ENCODE measurements around the gene NKPD1.
"Not testable (repeated sequence)": the region's sequence is repeated elsewhere in the genome, so short reads cannot be mapped to it uniquely, and the experiment has no call there.

NKPD1 gene

DNA sequence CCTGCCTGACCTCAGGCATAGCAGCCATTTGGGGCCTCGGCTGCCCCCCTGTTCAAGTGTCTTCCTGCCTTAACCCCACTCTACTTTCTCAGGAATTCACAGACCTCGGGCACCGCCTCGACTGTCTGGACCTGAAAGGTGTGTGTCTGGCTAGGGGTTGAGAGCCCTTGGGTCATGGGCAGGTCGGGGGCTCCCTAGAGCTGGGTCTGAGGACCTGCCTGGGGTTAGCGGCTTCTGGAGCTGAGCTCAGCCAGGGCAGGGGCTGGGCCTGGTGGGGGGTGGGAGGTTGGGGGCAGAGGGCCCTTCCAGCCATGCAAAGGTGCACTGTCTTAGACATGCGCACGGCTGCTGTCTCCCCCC, 20.7 kb downstream of the NKPD1 start:
- DNase-seq (ENCODE audit: low spot score), result no peak

DNA sequence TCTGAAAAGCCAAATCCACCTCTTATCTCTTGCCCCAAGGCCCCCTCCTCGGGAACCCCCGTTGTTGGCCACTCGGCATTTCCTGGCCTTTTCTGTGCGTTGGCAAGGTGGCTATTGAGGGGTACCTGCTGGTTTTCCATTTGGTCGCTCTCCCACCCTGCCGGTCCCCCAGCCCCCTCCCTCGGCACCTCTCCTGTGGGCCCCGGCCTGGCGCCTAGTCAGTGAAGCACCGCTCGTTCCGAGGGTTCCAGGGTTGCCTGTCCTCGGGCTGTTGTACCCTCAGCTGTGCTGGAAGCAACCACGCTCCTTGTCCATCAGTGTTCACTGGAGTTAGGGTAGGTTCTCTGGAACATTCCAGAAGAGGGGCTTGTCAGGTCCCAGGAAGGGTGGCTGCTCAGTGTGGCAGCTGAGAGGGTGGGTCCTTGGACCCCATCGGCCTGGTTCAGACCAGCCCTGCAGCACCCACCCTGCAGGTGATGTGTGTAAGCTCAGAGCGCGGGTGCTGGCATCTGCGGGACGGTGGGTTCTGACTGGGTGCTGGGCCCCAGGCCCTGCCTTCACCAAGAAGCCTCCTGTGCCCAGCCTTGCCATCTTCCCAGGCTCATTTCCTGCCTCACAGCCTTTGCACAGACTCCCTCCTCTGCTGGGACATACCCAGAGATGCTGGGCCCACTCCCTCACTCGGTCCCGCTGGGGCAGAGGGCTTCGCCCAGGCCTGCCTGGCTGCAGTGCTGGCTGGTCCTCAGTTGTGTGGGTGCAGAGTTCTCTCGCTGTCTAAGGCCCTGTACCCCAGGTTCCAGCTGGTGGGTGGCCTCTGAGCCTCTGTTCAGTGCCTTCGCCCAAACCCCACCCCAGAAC, 21.3 kb downstream of the NKPD1 start:
- DNase-seq (ENCODE audit: low spot score), result no peak

DNA sequence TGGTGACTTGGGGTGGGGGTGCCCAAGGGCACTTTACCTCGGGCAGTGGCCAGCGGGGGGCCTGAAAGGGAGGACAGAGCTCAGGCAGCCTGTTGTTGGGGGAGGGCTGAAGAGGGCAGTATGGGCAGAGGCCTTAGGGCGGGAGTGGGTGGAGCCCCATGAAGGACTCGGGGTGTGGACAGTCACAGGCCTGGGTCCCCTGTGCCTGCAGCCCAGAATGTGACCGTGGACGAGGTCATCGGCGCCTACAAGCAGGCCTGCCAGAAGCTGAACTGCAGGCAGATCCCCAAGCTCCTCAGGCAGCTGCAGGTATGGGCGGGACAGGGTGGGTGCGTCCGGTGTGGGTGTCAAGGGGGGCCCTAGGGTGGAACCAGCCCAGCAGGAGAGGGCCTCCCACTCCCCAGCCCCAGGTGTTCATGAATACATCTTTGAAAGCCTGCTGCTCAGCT, 22.5 kb downstream of the NKPD1 start:
- no peak for DNase-seq (ENCODE audit: low spot score)

DNA sequence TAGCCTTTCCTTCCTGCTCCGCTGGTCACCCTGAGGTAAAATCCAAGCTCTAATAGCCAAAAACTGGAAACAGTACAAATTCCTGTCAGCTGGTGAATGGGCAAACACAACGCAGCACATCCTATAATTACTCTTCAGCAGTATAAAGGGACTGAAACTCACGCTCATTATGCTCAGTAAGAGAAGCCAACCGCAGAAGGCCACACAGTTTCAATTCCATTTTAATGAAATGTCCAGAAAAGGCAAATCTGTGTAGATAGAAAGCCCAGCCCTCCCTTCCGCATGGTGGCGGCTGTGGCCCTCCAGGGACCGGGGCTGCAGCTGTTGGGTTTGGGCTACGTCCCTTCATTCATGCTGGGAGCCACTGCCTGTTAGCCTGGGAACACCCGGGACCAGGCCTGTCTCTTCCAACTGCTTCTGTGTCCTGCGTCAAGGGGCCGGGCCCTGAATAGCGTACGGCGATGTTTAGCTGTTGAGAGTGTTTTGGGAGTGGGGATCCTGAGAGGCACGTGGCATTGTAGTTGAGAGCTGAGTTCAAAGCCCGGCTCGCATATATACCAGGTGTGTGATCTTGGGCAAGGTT, 23.5 kb downstream of the NKPD1 start:
- DNase-seq (ENCODE audit: low spot score), result no peak

DNA sequence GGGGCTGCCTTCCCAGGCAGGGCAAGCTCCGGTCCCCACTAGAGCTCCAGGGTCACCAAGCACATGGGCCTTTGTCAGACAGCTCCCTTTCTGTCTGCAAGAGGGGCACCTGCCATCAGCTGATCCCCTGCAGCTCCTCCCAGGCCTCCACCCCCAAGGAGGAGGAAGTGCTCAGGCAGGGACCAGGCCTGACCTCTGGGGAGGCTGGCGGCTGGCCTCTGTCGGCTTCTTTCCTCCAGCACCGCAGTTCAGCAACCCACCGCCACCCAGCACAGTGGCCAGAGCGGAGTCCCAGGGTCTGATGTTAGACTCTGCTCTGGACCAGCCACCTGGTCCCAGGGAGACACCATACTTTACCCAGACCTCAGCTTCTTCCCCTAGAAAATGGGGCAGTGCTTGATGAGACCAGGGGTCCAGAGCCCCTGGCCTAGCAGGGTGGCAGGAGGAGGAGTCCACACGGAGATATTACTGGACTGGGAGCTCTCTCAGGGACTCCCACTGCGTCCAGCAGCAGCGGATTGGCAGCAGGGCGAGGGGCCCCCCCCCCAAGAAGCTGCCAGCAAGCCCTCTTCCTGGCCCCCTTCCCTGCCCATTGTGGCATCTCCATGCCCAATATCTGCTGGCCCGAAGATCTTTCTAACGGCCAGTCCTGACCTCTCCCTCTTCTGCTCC, 24.1 kb downstream of the NKPD1 start:
- DNase-seq (ENCODE audit: low spot score), result no peak

DNA sequence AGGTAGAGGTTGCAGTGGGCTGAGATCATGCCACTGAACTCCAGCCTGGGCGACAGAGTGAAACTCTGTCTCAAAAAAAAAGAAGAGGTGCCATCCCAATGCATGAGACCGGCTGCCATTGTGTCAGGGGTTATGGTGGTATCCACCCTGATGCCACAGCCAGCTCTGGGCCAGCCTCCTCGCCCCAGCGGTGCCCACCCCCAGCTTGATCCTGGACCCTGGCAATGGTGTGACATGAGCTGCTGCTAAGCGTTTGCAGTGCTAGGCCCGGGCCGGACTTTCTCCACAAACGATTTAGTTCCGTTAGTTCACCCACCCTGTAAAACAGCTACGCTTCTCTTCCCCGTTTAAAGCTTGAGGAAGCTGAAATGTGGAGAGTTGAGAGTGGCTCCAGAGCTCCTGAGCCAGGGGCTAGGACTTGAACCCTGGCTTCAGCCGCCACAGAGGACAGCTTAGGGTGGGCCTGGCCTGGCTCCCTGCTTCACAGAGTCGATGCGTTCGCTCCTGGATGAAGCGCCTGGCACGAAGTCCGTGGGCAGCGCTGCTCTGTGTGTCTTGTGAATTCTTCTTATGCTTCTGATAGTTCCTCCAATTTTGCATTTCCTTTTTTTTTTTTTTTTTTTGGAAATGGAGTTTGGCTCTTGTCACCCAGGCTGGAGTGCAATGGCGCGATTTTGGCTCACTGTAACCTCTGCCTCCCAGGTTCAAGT, 25.5 kb downstream of the NKPD1 start:
- DNase-seq (ENCODE audit: low spot score), result no peak

DNA sequence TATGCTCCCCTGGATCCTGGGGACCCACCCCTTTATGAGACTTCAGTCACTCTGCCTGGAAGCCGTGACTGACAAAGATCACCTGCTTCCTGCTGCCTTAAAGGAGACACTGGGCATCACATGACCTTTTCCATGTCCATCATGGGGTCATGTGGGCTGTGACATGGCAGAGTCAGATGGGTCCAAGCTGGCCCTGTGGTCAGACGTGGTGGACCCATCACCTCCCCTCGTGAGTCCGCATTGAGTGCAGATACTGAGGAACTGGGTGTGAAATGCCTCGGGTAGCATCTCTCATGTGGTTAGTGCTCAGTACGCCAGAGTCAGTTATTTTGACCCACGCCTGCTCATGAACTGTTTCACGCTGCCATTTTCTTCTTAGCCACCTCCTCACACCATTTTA, 27.1 kb downstream of the NKPD1 start:
- DNase-seq (ENCODE audit: low spot score), result no peak

DNA sequence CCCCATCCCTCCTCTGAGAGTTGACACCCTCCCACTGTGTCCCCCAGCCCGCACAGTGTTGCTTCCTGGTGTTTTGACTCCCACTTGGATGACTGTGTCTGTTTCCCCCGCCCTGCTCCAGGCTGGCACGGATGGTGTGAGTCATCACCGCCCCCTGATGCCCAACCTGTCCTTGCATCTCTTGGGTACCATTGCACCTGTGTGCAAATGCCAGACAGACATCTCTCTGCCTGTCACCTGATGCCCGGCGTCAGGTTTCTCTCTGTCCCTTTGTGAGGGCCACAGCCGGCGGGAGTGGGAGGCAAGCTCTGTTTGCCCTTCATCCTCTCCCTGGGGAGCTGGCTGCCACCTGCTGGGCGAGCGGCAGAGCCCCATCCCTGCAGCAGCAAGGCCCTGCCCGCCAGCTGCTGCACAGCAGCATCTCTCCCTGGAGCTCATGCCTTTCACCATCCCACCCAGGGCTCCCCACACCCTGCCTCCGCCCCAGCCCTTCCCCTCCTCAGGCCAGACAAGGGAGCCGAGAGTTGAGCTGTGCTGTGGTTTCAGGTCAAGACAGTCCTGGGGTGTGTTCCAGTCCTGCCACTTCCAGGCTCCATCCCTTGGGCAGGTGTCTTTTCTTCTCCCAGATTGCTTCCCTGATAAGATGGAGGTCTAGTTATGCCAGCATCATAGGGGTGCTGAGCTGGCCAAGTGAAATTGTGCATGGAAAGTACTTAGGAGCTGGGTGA, 29.7 kb downstream of the NKPD1 start:
- peak; percentile 53 for DNase-seq (ENCODE audit: low spot score)

DNA sequence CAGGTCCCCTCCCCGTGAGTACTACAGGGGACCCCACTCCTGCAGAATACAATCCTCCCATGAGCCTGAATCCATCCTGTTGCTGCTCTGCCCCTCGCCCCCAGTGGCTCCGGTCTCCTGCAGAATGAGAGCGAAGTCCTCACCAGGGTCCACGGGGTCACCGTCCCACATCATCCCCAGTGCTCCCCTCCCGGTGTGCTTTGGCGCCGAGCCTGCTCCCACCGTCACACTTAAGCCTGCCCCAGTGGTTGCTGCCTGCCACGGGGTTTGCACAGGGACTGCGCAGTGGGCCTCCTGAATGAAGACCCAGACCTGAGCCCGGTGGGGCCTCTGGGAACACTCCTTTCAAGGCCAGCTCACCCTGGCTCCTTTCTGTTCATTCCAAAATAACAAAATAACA, 30.5 kb downstream of the NKPD1 start:
- DNase-seq (ENCODE audit: low spot score), result no peak

DNA sequence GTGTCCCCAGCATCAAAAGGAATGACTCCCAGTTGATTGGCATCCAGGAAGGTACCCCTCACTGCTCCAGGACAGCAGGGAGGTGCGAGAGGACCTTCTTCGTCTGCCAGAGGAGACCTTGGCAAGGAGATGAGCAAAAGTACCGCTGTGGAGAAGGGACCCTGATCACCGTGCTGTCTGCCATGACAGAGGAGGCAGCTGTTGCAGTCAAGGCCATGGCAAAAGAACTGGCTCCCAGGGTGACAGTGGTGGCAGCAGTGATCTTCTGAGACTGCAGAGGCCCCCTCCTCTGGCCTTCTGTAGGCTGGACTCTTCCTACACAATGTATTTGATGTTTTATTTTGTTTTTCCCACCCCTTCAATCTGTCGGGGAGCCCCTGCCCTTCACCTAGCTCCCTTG, 32.0 kb downstream of the NKPD1 start:
- no peak for DNase-seq (ENCODE audit: low spot score)

DNA sequence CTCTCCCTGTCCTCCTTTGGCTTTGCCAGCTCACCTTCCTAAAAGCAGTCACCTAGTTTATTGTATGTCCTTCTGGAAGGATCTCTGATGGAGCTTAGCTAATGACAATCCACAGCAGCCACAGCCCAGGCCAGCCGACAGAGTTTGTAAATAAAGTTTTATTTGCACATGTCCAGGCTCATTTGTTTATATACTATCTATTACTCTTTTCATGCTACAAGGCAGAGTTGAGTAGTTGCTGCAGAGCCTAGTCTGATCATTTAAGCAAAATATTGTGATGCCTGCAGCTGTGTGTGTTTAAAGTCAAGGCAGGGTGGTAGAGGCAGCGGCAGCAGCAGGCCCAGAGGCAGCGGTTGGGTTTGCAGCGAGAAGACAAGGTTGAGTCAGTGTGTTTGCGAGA, 32.6 kb downstream of the NKPD1 start:
- no peak for DNase-seq (ENCODE audit: low spot score)

DNA sequence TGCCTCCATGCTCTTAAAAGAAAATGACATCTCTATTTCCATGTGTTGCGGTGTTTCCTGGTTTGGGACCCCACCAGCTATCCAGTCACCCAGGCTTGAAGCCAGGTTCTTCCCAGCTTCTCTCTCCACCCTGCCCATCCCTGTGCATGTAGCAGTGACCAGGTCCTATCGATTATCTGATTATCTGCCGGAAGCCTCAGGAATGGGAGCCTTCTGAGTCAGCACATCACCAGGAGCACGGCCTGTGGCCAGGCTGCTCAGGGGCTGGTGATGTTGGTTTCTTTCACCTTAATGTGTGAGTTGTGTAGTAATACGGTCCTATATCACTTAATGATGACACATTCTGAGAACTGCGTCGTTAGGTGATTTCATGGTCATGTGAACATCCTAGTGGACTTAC, 34.1 kb downstream of the NKPD1 start:
- DNase-seq (ENCODE audit: low spot score), result peak; percentile 33

DNA sequence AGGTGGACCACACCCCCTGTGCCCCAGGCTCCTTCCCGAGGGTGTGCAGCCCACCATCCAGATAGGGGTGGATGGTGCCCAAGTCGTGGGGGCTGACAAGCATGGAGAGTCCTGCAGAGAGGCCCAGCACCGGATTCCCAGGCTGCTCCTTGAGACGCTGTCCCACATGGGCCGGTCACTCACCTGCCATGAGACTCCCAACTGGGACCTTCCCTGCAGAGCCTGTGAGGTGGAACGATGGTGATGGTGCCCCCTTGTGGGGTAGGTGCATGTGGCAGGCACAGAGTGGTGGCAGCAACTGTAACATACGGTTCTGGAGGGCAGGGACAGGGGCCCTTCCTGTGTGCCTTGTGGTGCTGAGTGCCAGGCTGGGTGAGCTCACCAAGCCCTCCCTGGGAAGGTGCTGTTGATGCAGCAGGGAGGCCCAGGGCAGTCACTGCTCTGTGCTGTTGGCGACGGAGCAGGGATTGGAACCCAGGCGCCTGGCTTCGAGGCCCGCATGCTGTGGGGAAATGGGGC, 34.7 kb downstream of the NKPD1 start:
- DNase-seq (ENCODE audit: low spot score), result peak; percentile 48

DNA sequence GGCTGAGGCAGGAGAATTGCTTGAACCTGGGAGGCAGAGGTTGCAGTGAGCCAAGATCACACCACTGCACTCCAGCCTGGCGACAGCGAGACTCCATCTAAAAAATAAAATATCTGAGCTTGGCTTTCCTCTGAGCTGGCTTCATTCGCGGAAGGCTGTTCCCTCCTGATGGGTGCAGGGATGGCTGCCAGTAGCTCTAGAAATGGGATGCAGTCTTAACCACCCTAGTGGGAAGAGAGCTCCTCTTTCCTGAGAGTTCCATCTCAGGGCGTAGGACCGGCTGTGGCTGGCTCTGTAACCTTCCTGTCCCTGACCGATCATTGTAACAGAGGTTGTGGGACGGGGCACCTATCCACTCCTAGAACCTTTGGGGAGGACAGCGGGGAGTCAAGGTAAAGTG, 35.4 kb downstream of the NKPD1 start:
- DNase-seq (ENCODE audit: low spot score), result no peak

DNA sequence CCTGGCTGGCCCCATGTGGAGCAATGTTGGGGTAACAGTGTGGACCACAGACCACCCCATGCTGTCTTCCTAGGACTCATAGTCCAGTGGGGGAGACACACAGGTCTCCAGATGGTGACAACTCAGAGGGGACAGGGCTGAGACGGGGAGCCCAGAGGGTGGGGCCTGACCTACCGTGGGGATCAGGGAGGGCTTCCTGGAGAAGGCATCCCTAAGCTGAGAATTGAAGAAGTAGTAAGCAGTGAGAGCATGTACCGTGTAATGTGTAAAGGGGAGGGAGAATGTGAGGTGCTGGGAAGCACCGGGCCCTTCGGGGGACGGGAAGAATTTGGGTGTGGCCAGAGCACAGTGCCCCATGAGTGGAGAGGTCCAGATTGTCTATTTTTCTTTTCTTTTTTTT, 36.8 kb downstream of the NKPD1 start:
- DNase-seq (ENCODE audit: low spot score), result no peak

DNA sequence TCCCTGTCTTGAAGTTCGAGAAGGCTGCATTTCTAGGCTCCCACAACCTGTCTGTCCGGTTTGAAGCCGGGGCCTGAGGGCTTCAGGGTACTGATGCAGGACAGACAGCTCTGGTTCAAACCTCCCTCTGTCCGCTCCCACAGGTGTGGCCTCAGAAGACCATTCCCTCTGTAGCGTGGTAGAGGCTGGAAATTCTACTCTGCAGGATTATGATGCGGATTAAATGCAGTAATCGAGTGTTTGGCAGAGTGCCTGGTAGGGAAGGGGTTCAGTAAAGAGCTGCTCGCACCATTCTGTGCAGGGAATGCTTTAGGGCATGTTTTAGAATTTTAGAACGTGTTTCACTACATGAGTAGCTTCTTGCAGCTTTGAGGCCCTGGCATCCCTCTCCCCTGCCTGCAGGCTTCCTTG, 37.3 kb downstream of the NKPD1 start:
- DNase-seq (ENCODE audit: low spot score), result no peak

DNA sequence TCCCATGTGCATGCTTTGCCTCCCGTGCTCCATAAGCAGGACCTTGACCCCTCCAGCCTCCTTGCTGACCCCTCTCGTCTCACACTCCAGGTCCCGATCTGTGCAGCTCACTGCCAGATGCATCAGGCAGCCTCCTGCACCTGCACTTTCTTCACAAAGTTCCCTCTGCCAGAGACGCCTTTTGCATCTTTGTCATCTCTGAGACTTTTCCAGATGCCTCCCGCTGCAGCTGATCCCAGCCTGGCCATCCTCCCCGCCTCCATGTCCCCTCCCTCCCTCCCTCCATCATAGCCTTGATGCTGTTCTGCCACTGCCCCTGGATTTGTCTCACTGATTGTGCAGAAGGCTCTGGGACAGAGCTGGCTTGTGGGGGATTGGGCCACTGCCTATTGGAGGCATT, 38.0 kb downstream of the NKPD1 start:
- peak; percentile 17 for DNase-seq (ENCODE audit: low spot score)

DNA sequence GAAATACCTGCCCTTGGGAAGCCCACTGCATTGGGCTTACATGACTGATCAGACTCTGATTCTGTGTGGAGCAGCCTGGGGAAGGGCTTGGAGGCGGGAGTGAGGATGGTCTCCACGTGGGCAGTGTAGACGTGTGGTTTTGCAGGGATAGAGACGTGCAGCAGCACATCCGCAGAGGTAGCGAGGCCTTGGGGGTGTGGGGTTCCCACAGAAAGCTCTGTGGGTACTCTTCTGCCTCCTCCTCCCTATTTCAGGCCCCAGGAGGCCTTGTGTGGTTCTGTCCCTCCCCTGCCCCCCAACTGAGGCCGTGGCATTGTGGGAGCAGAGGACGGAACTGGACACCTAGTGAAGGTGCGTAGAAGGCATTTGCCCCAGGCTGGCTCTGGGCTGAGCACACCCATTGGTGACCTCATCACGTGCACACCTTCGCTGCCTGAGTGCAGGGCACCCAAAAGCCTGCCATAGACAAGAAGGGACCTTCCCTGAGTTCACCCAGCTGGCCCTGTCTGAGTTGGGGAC, 38.9 kb downstream of the NKPD1 start:
- DNase-seq (ENCODE audit: low spot score), result no peak

DNA sequence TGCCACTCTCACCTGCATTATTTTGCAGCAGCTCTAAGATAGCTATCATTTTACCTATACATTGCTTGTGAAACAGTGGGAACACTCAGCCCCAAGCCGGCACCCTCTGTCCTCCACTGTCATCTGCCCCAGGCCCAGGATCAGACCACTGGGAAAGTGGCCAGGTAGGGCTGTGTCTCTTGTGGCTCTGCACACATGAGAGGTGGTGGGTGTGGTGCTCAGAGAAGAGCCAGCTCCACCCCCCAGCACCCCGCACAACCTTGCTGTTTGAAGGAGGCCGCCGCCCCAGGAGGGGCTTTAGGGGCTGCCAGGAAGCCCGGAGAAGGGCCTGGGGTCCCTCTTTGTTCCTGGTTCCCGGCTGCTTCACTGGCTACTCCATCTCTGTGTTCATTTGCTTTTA, 41.2 kb downstream of the NKPD1 start:
- no peak for DNase-seq (ENCODE audit: low spot score)

DNA sequence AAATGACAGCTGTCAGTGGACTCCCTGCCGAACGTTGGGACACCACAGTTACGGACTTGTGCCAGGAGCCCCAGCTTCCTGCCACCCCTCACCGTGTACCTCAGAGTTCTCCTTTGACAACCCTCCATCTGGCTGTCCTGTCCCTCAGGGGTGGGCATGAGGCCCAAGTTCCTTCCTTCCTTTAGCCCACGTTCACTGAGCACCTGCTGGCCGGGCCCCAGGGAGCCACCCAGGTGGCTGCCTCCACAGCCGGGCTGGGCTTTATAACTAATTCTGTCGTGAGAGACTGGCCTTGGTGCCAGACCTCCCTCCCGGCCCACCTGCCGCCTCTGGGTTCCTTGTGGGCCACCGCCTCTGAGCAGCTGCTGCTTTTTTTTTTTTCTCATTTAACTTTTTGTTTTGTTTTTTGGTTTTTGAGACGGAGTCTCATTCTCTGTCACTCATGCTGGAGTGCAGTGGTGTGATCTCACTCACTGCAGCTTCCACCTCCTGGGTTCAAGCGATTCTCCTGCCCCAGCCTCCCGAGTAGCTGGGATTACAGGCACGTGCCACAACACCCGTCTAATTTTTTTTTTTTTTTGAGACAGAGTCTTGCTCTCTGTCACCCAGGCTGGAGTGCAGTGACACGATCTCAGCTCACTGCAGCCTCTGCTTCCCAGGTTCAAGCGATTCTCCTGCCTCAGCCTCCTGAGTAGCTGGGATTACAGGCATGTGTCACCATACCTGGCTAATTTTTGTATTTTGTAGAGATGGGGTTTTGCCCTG, 42.0 kb downstream of the NKPD1 start:
- DNase-seq (ENCODE audit: low spot score), result not testable (repeated sequence)
